Measurements from ENCODE around the gene FBXL22.

- TF ChIP-seq POLR2A (IDR thresholded peaks at IDR 0.05), result no peak
- no peak for TF ChIP-seq CTCF (IDR thresholded peaks at IDR 0.05)
- TF ChIP-seq POLR2AphosphoS5 (IDR thresholded peaks at IDR 0.05), result no peak
- no peak for TF ChIP-seq EP300 (IDR thresholded peaks at IDR 0.05; ENCODE audit: low read depth)
Observed at GRCh38 chr15:63560741-63561448, 36.3 kb upstream of the FBXL22 start.

Measured in transverse colon (tissue), 4 donors.